Immature natural killer cell (primary cell): ENCODE data around the gene HRH1. TPM values are rescaled to one million over a fixed set of nuclear protein-coding genes. Genes with fewer than 3 reads are reported as not detected.
"Not testable (repeated sequence)": the region's sequence is repeated elsewhere in the genome, so short reads cannot be mapped to it uniquely, and the experiment has no call there.

Experiments
- DNase-seq, 3 donors: peaks; one replicate each; pipeline ENCODE4 v3.0.0; 2022; ENCODE audit warnings: mixed read lengths in 1 of 3
- H3K27ac Mint-ChIP-seq, 6 donors: one replicate each; pipeline ENCODE4 v1.8.0; 2020; ENCODE audit warnings: mixed read lengths in 6 of 6, mild to moderate bottlenecking in 5 of 6, inconsistent platforms in 4 of 6, moderate library complexity in 3 of 6
- H3K27me3 Mint-ChIP-seq, 3 donors: one replicate each; pipeline ENCODE4 v1.8.0; 2020 to 2021; ENCODE audit warnings: low read depth in 3 of 3, mild to moderate bottlenecking in 3 of 3, mixed read lengths in 3 of 3, moderate library complexity in 3 of 3, inconsistent platforms in 1 of 3
- H3K36me3 Mint-ChIP-seq, 3 donors: one replicate each; pipeline ENCODE4 v1.8.0; 2020; ENCODE audit warnings: mixed read lengths in 3 of 3, inconsistent platforms in 2 of 3, mild to moderate bottlenecking in 2 of 3
- H3K4me1 Mint-ChIP-seq, 2 donors: one replicate each; pipeline ENCODE4 v1.8.0; 2020; ENCODE audit warnings: inconsistent platforms in 2 of 2, mild to moderate bottlenecking in 2 of 2, mixed read lengths in 2 of 2, moderate library complexity in 1 of 2
- H3K4me3 Mint-ChIP-seq, 5 donors: one replicate each; pipeline ENCODE4 v1.8.0; 2020; ENCODE audit warnings: mild to moderate bottlenecking in 5 of 5, mixed read lengths in 5 of 5, inconsistent platforms in 3 of 5, moderate library complexity in 3 of 5
- H3K9me3 Mint-ChIP-seq, 6 donors: one replicate each; pipeline ENCODE4 v1.8.0; 2020; ENCODE audit warnings: mild to moderate bottlenecking in 6 of 6, mixed read lengths in 6 of 6, inconsistent platforms in 4 of 6, moderate library complexity in 3 of 6
- polyA plus RNA-seq, 3 donors: library from polyadenylated mRNA; unstranded; fragments of 300-500 nt; fragmentation: Illumina TruSeq; gene quantifications; one replicate each; pipeline ENCODE4 v1.2.3, GENCODE V29; 2021

The HRH1 gene
- polyA plus RNA-seq, 3 donors from 2014 or later = 0.97 TPM; not detected in 2

GRCh38 chr3:11154953-11155325, 646 bp downstream of the HRH1 start:
- H3K36me3 Mint-ChIP-seq = no peaks in the 10 kb centered on the region
- H3K27ac Mint-ChIP-seq = no peak overlapping the region
- H3K27me3 Mint-ChIP-seq = peaks cover 8 to 16% (median 15%) of the 10 kb centered on the region in 3 donors
- no peaks in the 10 kb centered on the region for H3K9me3 Mint-ChIP-seq
- H3K4me3 Mint-ChIP-seq = no peak overlapping the region
- no peaks in the 10 kb centered on the region for H3K4me1 Mint-ChIP-seq
- DNase-seq = no peak

GRCh38 chr3:11155341-11156025, 1.2 kb downstream of the HRH1 start:
- Mint-ChIP-seq H3K4me3 (no peak overlapping the region), H3K27ac (no peak overlapping the region), H3K27me3 (peaks cover 8 to 16% (median 15%) of the 10 kb centered on the region in 3 donors), H3K36me3 (no peaks in the 10 kb centered on the region), H3K9me3 (no peaks in the 10 kb centered on the region), H3K4me1 (no peaks in the 10 kb centered on the region)
- no peak for DNase-seq

GRCh38 chr3:11156026-11156410, 1.7 kb downstream of the HRH1 start:
- Mint-ChIP-seq H3K9me3 (no peaks in the 10 kb centered on the region), H3K4me3 (no peak overlapping the region), H3K27me3 (peaks cover 8 to 16% (median 15%) of the 10 kb centered on the region in 3 donors), H3K27ac (no peak overlapping the region), H3K4me1 (no peaks in the 10 kb centered on the region), H3K36me3 (no peaks in the 10 kb centered on the region)
- DNase-seq = no peak

- no peak overlapping the region for H3K4me3 Mint-ChIP-seq
- H3K27ac Mint-ChIP-seq = no peak overlapping the region
- no peaks in the 10 kb centered on the region for H3K9me3 Mint-ChIP-seq
- H3K27me3 Mint-ChIP-seq = peaks cover 6 to 13% (median 12%) of the 10 kb centered on the region in 3 donors
- H3K4me1 Mint-ChIP-seq = no peaks in the 10 kb centered on the region
- no peaks in the 10 kb centered on the region for H3K36me3 Mint-ChIP-seq
- no peak for DNase-seq
Measured at GRCh38 chr3:11157421-11157820, 3.1 kb downstream of the HRH1 start.

DNA sequence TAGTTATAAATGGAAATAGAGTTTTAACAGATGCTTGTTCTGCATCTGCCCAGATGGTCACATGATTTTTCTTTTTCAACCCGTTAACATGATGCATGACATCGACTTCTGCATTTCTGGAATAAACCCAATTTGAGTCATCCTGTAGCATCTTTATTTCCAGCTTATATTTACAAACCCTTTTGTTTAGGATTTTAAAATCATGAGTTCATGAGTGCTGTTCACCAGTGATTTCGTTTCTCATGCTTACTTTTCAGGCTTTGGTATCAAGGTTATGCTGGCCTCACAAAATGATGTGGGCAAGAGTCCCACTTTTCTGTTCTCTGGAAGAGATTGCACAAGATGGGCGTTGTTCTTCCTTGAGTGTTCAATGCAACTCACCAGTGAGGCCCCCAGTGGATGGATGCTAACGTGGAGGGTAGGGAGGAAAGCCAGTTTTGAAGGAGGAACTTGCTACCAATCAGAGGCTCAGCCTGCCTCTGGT, 5.2 kb downstream of the HRH1 start:
- Mint-ChIP-seq H3K9me3 (no peaks in the 10 kb centered on the region), H3K4me1 (no peaks in the 10 kb centered on the region), H3K27ac (no peak overlapping the region), H3K4me3 (no peak overlapping the region), H3K27me3 (peaks cover 4 to 10% (median 6%) of the 10 kb centered on the region in 3 donors), H3K36me3 (no peaks in the 10 kb centered on the region)
- no peak for DNase-seq

GRCh38 chr3:11161666-11162065, 7.4 kb downstream of the HRH1 start:
- no peaks in the 10 kb centered on the region for H3K4me1 Mint-ChIP-seq
- no peak overlapping the region for H3K27ac Mint-ChIP-seq
- peaks cover 1 to 5% (median 3%) of the 10 kb centered on the region in 3 donors for H3K27me3 Mint-ChIP-seq
- no peaks in the 10 kb centered on the region for H3K9me3 Mint-ChIP-seq
- H3K36me3 Mint-ChIP-seq = no peaks in the 10 kb centered on the region
- H3K4me3 Mint-ChIP-seq = no peak overlapping the region
- DNase-seq = no peak

GRCh38 chr3:11162401-11163345, 8.4 kb downstream of the HRH1 start:
- H3K36me3 Mint-ChIP-seq = no peaks in the 10 kb centered on the region
- H3K27me3 Mint-ChIP-seq = peaks cover 0 to 5% (median 1%) of the 10 kb centered on the region in 3 donors
- H3K9me3 Mint-ChIP-seq = no peaks in the 10 kb centered on the region
- no peak overlapping the region for H3K4me3 Mint-ChIP-seq
- no peaks in the 10 kb centered on the region for H3K4me1 Mint-ChIP-seq
- DNase-seq = no peak
- H3K27ac Mint-ChIP-seq = no peak overlapping the region

GRCh38 chr3:11164607-11165006, 10.3 kb downstream of the HRH1 start:
- DNase-seq = no peak
- no peak overlapping the region for H3K4me3 Mint-ChIP-seq
- H3K9me3 Mint-ChIP-seq = no peaks in the 10 kb centered on the region

GRCh38 chr3:11165476-11165875, 11.2 kb downstream of the HRH1 start:
- H3K4me1 Mint-ChIP-seq = no peaks in the 10 kb centered on the region
- H3K27ac Mint-ChIP-seq = no peak overlapping the region
- no peaks in the 10 kb centered on the region for H3K9me3 Mint-ChIP-seq
- peaks cover 2 to 5% (median 4%) of the 10 kb centered on the region in 3 donors for H3K27me3 Mint-ChIP-seq
- no peak for DNase-seq
- H3K4me3 Mint-ChIP-seq = no peak overlapping the region
- H3K36me3 Mint-ChIP-seq = no peaks in the 10 kb centered on the region

More at GRCh38 chr3:11164607-11165006, 10.3 kb downstream of the HRH1 start:
- H3K4me1 Mint-ChIP-seq = no peaks in the 10 kb centered on the region
- no peak overlapping the region for H3K27ac Mint-ChIP-seq
- H3K36me3 Mint-ChIP-seq = no peaks in the 10 kb centered on the region
- H3K27me3 Mint-ChIP-seq = peaks cover 1 to 5% (median 2%) of the 10 kb centered on the region in 3 donors

DNA sequence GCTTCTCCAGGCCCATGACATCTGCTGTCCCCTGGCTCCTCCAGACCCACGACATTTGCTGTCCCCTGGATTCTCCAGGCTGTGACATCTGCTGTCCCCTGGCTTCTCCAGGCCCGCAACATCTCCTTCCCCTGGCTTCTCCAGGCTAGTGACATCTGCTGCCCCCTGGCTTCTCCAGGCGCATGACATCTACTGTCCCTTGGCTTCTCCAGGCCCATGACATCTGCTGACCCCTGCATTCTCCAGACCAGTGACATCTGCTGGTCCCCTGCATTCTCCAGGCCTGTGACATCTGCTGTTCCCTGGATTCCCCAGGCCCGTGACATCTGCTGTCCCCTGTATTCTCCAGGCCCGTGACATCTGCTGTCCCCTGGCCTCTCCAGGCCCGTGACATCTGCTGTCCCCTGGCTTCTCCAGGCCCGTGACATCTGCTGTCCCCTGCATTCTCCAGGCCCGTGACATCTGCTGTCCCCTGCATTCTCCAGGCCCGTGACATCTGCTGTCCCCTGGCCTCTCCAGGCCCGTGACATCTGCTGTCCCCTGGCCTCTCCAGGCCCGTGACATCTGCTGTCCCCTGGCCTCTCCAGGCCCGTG, 12.6 kb downstream of the HRH1 start:
- H3K27me3 Mint-ChIP-seq = not testable (repeated sequence)

DNA sequence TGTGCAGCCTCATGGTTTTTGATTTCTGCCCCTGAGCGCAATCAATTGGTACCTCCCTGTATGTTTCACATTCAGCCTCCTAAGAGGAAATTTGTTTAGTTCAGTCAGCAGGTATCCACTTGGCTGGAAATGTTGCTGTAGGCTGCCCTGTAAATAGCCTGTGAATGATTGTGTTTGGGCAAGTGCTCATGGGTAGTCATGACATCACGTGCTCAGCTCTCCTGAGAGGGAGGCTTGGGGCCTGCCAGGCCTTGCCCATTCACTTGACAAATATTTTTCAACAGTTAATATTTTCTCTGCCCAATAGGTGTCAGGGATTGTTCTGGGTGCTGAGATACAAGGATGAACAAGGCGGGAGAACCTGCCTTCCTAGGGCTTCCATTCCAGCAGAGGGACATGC, 13.3 kb downstream of the HRH1 start:
- H3K27me3 Mint-ChIP-seq = peaks cover 2 to 6% (median 4%) of the 10 kb centered on the region in 3 donors
- DNase-seq = no peak
- H3K36me3 Mint-ChIP-seq = no peaks in the 10 kb centered on the region
- H3K27ac Mint-ChIP-seq = no peak overlapping the region
- H3K4me3 Mint-ChIP-seq = no peak overlapping the region
- H3K4me1 Mint-ChIP-seq = no peaks in the 10 kb centered on the region
- H3K9me3 Mint-ChIP-seq = no peaks in the 10 kb centered on the region

More for the DNA sequence above, 12.6 kb downstream of the HRH1 start:
- H3K4me3 Mint-ChIP-seq, H3K36me3 Mint-ChIP-seq, H3K27ac Mint-ChIP-seq, DNase-seq, H3K9me3 Mint-ChIP-seq, H3K4me1 Mint-ChIP-seq: not testable (repeated sequence)

- Mint-ChIP-seq H3K9me3 (no peaks in the 10 kb centered on the region), H3K36me3 (no peaks in the 10 kb centered on the region), H3K27ac (no peak overlapping the region), H3K27me3 (peaks cover 2 to 6% (median 4%) of the 10 kb centered on the region in 3 donors), H3K4me3 (no peak overlapping the region), H3K4me1 (no peaks in the 10 kb centered on the region)
- DNase-seq = no peak
Measured at GRCh38 chr3:11168406-11168805, 14.1 kb downstream of the HRH1 start.

- Mint-ChIP-seq H3K36me3 (no peaks in the 10 kb centered on the region), H3K4me3 (no peak overlapping the region), H3K27ac (no peak overlapping the region), H3K27me3 (peaks cover 2 to 6% (median 2%) of the 10 kb centered on the region in 3 donors), H3K9me3 (no peaks in the 10 kb centered on the region), H3K4me1 (no peaks in the 10 kb centered on the region)
- no peak for DNase-seq
Measured at GRCh38 chr3:11168881-11169805, 14.8 kb downstream of the HRH1 start.
